Measurements from ENCODE around the gene RNF31. TPM values are rescaled to one million over a fixed set of nuclear protein-coding genes. Genes with fewer than 3 reads are reported as not detected.

Gene RNF31
- polyA plus RNA-seq, 1 donor, result 39.1 TPM

DNA sequence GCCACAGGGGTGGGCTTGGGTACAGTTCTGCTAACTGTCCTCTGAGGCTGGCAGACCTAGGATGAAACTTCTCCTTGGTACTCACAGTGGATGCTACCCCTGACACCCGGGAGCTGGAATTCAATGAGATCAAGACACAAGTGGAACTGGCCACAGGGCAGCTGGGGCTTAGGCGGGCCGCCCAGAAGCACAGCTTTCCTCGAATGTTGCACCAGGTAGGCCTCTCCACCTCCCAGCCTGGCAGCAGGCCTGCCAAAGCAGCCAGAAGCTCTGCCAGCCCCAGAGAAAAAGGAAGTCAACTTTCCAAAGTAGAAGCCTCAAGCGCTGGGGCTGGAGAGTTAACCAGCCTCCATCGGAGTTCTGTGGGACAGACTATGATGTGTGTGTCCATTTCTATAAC, 30.1 kb upstream of the RNF31 start:
- no peak for DNase-seq
- H3K4me3 ChIP-seq (ENCODE audit: low read length), result no peak overlapping the region

GRCh38 chr14:24119691-24120090, 27.6 kb upstream of the RNF31 start:
- DNase-seq, result no peak
- no peak overlapping the region for H3K4me3 ChIP-seq (ENCODE audit: low read length)
- H3K27me3 ChIP-seq (ENCODE audit: control insufficient read depth, insufficient read depth, low read length), result no peaks in the 10 kb centered on the region
- H3K36me3 ChIP-seq (ENCODE audit: control insufficient read depth, insufficient read depth, low read length), result peaks cover 70% of the 10 kb centered on the region
- no peaks in the 10 kb centered on the region for H3K4me1 ChIP-seq (ENCODE audit: control insufficient read depth, insufficient read depth, low read length)
- H3K27ac ChIP-seq (ENCODE audit: low read length), result no peak overlapping the region
- 100% methylated on average over 3 of the region's 6 CpGs for WGBS (ENCODE audit: insufficient coverage, low lambda C conversion rate)
- no peaks in the 10 kb centered on the region for H3K9me3 ChIP-seq (ENCODE audit: control insufficient read depth, low read depth, low read length)

More for the DNA sequence above, 30.1 kb upstream of the RNF31 start:
- Histone ChIP-seq H3K27ac (ENCODE audit: low read length) (no peak overlapping the region), H3K36me3 (ENCODE audit: control insufficient read depth, insufficient read depth, low read length) (peaks cover 49% of the 10 kb centered on the region), H3K9me3 (ENCODE audit: control insufficient read depth, low read depth, low read length) (no peaks in the 10 kb centered on the region), H3K4me1 (ENCODE audit: control insufficient read depth, insufficient read depth, low read length) (peaks cover 5% of the 10 kb centered on the region), H3K27me3 (ENCODE audit: control insufficient read depth, insufficient read depth, low read length) (no peaks in the 10 kb centered on the region)
- WGBS (ENCODE audit: insufficient coverage, low lambda C conversion rate), result no CpG with 5 or more reads among the region's 6 CpGs

- Histone ChIP-seq H3K27ac (ENCODE audit: low read length) (no peak overlapping the region), H3K4me3 (ENCODE audit: low read length) (no peak overlapping the region), H3K36me3 (ENCODE audit: control insufficient read depth, insufficient read depth, low read length) (peaks cover 70% of the 10 kb centered on the region), H3K27me3 (ENCODE audit: control insufficient read depth, insufficient read depth, low read length) (no peaks in the 10 kb centered on the region), H3K4me1 (ENCODE audit: control insufficient read depth, insufficient read depth, low read length) (no peaks in the 10 kb centered on the region), H3K9me3 (ENCODE audit: control insufficient read depth, low read depth, low read length) (no peaks in the 10 kb centered on the region)
- no CpG with 5 or more reads among the region's 8 CpGs for whole genome bisulfite sequencing (ENCODE audit: insufficient coverage, low lambda C conversion rate)
- DNase-seq, result no peak
These were observed 26.1 kb upstream of the RNF31 start for GRCh38 chr14:24121210-24121609.

DNA sequence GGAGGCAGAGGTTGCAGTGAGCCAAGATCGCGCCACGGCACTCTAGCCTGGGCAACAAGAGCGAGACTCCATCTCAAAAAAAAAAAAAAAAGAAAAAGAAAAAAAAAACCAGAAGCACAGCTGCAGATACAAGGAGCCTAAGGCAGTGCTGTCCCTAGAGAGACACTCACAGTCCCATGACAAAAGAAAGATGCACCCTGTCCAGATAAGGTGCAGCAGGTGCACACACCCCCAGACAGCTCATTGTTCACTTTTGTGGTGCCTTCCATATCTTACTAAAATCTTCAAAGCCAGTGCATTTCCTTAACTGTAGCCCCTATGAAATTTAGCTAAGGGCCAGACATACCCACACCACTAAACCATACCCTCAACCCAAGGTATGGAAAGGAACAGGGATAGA, 24.9 kb upstream of the RNF31 start:
- H3K36me3 ChIP-seq (ENCODE audit: control insufficient read depth, insufficient read depth, low read length), result peaks cover 65% of the 10 kb centered on the region
- H3K4me3 ChIP-seq (ENCODE audit: low read length), result no peak overlapping the region
- no CpG with 5 or more reads among the region's 4 CpGs for WGBS (ENCODE audit: insufficient coverage, low lambda C conversion rate)
- no peaks in the 10 kb centered on the region for H3K4me1 ChIP-seq (ENCODE audit: control insufficient read depth, insufficient read depth, low read length)
- no peak overlapping the region for H3K27ac ChIP-seq (ENCODE audit: low read length)
- DNase-seq, result no peak
- H3K9me3 ChIP-seq (ENCODE audit: control insufficient read depth, low read depth, low read length), result no peaks in the 10 kb centered on the region
- H3K27me3 ChIP-seq (ENCODE audit: control insufficient read depth, insufficient read depth, low read length), result no peaks in the 10 kb centered on the region

DNA sequence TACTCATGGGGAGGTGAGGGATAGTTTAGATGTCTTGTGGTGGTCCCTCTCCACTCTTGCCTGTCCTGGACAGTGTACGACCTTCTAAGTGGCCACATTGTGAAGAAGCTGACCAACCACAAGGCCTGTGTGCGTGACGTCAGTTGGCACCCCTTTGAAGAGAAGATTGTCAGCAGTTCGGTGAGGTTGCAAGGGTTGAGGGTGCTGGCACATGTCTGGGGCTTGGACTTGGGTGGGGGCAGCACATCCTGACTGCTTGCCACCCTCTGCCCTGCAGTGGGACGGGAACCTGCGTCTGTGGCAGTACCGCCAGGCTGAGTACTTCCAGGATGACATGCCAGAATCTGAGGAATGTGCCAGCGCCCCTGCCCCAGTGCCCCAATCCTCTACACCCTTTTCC, 24.4 kb upstream of the RNF31 start:
- Histone ChIP-seq H3K27me3 (ENCODE audit: control insufficient read depth, insufficient read depth, low read length) (no peaks in the 10 kb centered on the region), H3K36me3 (ENCODE audit: control insufficient read depth, insufficient read depth, low read length) (peaks cover 60% of the 10 kb centered on the region), H3K27ac (ENCODE audit: low read length) (no peak overlapping the region), H3K4me3 (ENCODE audit: low read length) (no peak overlapping the region), H3K4me1 (ENCODE audit: control insufficient read depth, insufficient read depth, low read length) (no peaks in the 10 kb centered on the region), H3K9me3 (ENCODE audit: control insufficient read depth, low read depth, low read length) (no peaks in the 10 kb centered on the region)
- WGBS (ENCODE audit: insufficient coverage, low lambda C conversion rate), result no CpG with 5 or more reads among the region's 8 CpGs
- no peak for DNase-seq

DNA sequence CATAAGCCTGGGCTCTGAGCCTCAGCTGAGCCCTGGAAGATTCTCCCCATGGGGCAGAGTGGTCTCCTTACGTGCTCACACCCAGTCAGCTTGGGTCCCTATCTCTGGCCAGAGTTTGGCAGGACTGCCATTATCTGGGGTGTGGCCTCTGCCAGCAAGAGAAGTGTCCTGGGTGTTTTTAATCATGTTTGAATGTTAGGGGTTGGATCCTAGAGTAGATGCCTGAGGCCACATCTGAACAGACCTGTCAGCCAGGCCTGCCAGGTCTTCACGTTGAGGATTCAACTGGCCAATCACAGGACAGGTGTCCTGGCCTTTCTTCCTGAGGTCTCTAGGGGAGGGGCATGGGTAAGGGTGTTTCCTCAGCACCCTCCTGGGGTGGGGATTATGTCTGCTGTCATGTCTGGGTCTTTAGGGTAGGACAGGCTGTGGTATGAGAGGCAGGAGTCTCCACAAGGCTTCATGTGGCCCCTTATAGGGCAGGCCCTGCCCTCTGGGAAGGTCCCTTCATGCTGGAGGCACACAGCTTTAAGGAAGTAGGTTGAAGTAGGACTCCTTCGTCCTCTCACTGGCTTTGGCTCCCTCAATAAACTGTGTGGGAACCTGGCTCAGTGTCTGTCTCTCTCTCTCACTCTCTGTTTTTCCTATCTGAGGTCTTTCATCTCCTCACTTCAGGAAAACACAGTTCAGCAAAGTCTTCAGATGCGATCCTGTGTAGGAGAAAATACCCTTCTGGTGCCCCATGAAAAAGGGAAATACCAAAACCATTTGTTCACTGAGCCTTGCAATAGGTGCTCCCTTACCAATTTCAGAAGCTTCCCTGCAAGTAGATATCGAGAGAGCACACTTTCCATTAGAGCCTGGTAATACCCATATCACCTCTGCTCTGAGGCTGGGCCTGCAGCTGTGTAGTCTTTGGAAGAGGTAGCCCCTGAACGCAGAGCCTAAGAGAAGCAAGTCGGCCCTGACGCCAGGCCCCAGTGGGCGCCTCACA, 23.6 kb upstream of the RNF31 start:
- peaks cover 52% of the 10 kb centered on the region for H3K36me3 ChIP-seq (ENCODE audit: control insufficient read depth, insufficient read depth, low read length)
- no peaks in the 10 kb centered on the region for H3K4me1 ChIP-seq (ENCODE audit: control insufficient read depth, insufficient read depth, low read length)
- H3K4me3 ChIP-seq (ENCODE audit: low read length), result no peak overlapping the region
- WGBS (ENCODE audit: insufficient coverage, low lambda C conversion rate), result no CpG with 5 or more reads among the region's 9 CpGs
- no peaks in the 10 kb centered on the region for H3K27me3 ChIP-seq (ENCODE audit: control insufficient read depth, insufficient read depth, low read length)
- no peak for DNase-seq
- H3K9me3 ChIP-seq (ENCODE audit: control insufficient read depth, low read depth, low read length), result no peaks in the 10 kb centered on the region
- no peak overlapping the region for H3K27ac ChIP-seq (ENCODE audit: low read length)

GRCh38 chr14:24126939-24127338, 20.4 kb upstream of the RNF31 start:
- no peaks in the 10 kb centered on the region for H3K4me1 ChIP-seq (ENCODE audit: control insufficient read depth, insufficient read depth, low read length)
- H3K36me3 ChIP-seq (ENCODE audit: control insufficient read depth, insufficient read depth, low read length), result peaks cover 22% of the 10 kb centered on the region
- H3K4me3 ChIP-seq (ENCODE audit: low read length), result no peak overlapping the region
- no peaks in the 10 kb centered on the region for H3K9me3 ChIP-seq (ENCODE audit: control insufficient read depth, low read depth, low read length)
- H3K27ac ChIP-seq (ENCODE audit: low read length), result no peak overlapping the region
- H3K27me3 ChIP-seq (ENCODE audit: control insufficient read depth, insufficient read depth, low read length), result no peaks in the 10 kb centered on the region
- no peak for DNase-seq

GRCh38 chr14:24127673-24128072, 19.6 kb upstream of the RNF31 start:
- Histone ChIP-seq H3K27me3 (ENCODE audit: control insufficient read depth, insufficient read depth, low read length) (no peaks in the 10 kb centered on the region), H3K27ac (ENCODE audit: low read length) (no peak overlapping the region), H3K36me3 (ENCODE audit: control insufficient read depth, insufficient read depth, low read length) (peaks cover 21% of the 10 kb centered on the region), H3K4me3 (ENCODE audit: low read length) (no peak overlapping the region), H3K9me3 (ENCODE audit: control insufficient read depth, low read depth, low read length) (no peaks in the 10 kb centered on the region), H3K4me1 (ENCODE audit: control insufficient read depth, insufficient read depth, low read length) (no peaks in the 10 kb centered on the region)
- no peak for DNase-seq
- WGBS (ENCODE audit: insufficient coverage, low lambda C conversion rate), result no CpG with 5 or more reads among the region's 2 CpGs

GRCh38 chr14:24129410-24129998, 17.8 kb upstream of the RNF31 start:
- H3K4me3 ChIP-seq (ENCODE audit: low read length), result no peak overlapping the region
- H3K27me3 ChIP-seq (ENCODE audit: control insufficient read depth, insufficient read depth, low read length), result no peaks in the 10 kb centered on the region
- no peak overlapping the region for H3K27ac ChIP-seq (ENCODE audit: low read length)
- H3K4me1 ChIP-seq (ENCODE audit: control insufficient read depth, insufficient read depth, low read length), result no peaks in the 10 kb centered on the region
- peaks cover 3% of the 10 kb centered on the region for H3K36me3 ChIP-seq (ENCODE audit: control insufficient read depth, insufficient read depth, low read length)
- WGBS (ENCODE audit: insufficient coverage, low lambda C conversion rate), result no CpG with 5 or more reads among the region's 8 CpGs
- no peaks in the 10 kb centered on the region for H3K9me3 ChIP-seq (ENCODE audit: control insufficient read depth, low read depth, low read length)
- DNase-seq, result no peak

GRCh38 chr14:24130380-24130716, 16.9 kb upstream of the RNF31 start, which contains the start of gene FITM1:
Gene FITM1, plus strand, starts transcription at chr14:24130659. Its CDS starts 905 bp downstream, at chr14:24131564.
- no CpG with 5 or more reads among the region's 5 CpGs for WGBS (ENCODE audit: insufficient coverage, low lambda C conversion rate)
- no peak within 1 kb of the TSS for H3K4me3 ChIP-seq (ENCODE audit: low read length)
- peaks cover 2% of the 10 kb centered on the region for H3K4me1 ChIP-seq (ENCODE audit: control insufficient read depth, insufficient read depth, low read length)
- H3K9me3 ChIP-seq (ENCODE audit: control insufficient read depth, low read depth, low read length), result no peaks in the 10 kb centered on the region
- peaks cover 3% of the 10 kb centered on the region for H3K36me3 ChIP-seq (ENCODE audit: control insufficient read depth, insufficient read depth, low read length)
- DNase-seq, result no peak
- H3K27me3 ChIP-seq (ENCODE audit: control insufficient read depth, insufficient read depth, low read length), result no peaks in the 10 kb centered on the region
- H3K27ac ChIP-seq (ENCODE audit: low read length), result no peak within 1 kb of the TSS
